ENCODE data around the gene JAM3.

DNA sequence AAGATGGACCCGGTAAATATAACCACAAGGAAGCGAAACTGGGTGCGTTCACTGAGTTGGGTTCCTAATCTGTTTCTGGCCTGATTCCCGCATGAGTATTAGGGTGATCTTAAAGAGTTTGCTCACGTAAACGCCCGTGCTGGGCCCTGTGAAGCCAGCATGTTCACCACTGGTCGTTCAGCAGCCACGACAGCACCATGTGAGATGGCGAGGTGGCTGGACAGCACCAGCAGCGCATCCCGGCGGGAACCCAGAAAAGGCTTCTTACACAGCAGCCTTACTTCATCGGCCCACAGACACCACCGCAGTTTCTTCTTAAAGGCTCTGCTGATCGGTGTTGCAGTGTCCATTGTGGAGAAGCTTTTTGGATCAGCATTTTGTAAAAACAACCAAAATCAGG is 80.5 kb downstream of the JAM3 start:
- TF ChIP-seq, protein P1, sequence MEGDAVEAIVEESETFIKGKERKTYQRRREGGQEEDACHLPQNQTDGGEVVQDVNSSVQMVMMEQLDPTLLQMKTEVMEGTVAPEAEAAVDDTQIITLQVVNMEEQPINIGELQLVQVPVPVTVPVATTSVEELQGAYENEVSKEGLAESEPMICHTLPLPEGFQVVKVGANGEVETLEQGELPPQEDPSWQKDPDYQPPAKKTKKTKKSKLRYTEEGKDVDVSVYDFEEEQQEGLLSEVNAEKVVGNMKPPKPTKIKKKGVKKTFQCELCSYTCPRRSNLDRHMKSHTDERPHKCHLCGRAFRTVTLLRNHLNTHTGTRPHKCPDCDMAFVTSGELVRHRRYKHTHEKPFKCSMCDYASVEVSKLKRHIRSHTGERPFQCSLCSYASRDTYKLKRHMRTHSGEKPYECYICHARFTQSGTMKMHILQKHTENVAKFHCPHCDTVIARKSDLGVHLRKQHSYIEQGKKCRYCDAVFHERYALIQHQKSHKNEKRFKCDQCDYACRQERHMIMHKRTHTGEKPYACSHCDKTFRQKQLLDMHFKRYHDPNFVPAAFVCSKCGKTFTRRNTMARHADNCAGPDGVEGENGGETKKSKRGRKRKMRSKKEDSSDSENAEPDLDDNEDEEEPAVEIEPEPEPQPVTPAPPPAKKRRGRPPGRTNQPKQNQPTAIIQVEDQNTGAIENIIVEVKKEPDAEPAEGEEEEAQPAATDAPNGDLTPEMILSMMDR (IDR thresholded peaks at IDR 0.05 in 2 of 3, conservative IDR thresholded peaks at IDR 0.05 in 1 of 3; ENCODE audit: control insufficient read depth in 2 of 3, extremely low read depth in 1 of 3, insufficient read depth in 1 of 3, low read depth in 3 of 3, low read length in 3 of 3) = no peak
- TF ChIP-seq MYC (IDR thresholded peaks at IDR 0.05; ENCODE audit: insufficient read depth, insufficient read length, insufficient replicate concordance, low read length, severe bottlenecking) (no peak), SREBF2 (IDR thresholded peaks at IDR 0.05; ENCODE audit: low read length) (no peak), SMARCA5 (IDR thresholded peaks at IDR 0.05) (no peak)

Data from GM12878 (cell line).